MM.1S (cell line): ENCODE measurements around the gene LTBP1.

ENCODE experiments used
- EZH2 ChIP-seq: fragments of 300-600 bp; sonication (generic); optimal IDR thresholded peaks from 2 replicates; pipeline ENCODE3; 2017; ENCODE audit warnings: low read depth, mild to moderate bottlenecking, antibody characterized with exemption, low read length, mixed read lengths
- EZH2phosphoT487 ChIP-seq: fragments of 300-600 bp; sonication (generic); IDR thresholded peaks from 2 replicates; pipeline ENCODE4 v1.6.1; 2018; ENCODE audit warnings: antibody characterized with exemption, low read length
- TF ChIP-seq, protein P1 (sequence below): fragments of 300-600 bp; sonication (generic); IDR thresholded peaks from 2 replicates; pipeline ENCODE4 v1.5.1; 2016; ENCODE audit warnings: antibody characterized with exemption, low read length, mixed read lengths

DNA sequence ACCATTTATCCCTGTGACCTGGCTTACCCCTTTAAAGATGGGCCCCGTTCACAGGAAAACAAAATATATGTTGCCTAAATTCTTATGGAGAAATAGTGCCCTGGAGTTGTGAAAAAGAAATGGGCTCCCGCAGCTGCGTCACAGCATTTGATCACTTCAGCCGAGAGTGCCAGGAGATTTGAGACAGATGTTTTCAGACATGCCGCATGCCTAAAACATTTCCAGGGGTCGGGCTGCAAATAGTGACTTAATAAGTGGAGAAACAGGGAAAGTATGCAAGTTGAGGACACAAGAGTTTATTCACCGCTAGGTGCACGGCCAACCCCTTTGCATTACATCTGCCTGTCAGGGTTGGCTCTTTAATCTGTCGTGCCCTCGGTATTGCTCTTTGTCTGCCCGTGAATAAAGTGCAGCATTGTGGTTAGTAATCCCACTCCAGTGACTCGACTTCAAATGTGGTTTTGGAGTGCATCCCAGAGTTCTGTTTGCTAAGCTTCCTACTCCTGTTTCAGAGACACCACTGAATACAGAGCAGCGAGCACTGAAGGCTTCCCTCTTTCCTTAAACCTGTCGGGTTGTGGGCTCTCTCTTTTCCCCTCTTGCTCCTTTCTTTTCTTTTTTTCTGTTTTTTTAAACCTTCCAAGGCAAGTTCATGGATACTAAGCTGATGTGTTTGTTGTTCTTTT, 187.5 kb downstream of the LTBP1 start:
- no peak for TF ChIP-seq EZH2phosphoT487
- TF ChIP-seq, protein P1, sequence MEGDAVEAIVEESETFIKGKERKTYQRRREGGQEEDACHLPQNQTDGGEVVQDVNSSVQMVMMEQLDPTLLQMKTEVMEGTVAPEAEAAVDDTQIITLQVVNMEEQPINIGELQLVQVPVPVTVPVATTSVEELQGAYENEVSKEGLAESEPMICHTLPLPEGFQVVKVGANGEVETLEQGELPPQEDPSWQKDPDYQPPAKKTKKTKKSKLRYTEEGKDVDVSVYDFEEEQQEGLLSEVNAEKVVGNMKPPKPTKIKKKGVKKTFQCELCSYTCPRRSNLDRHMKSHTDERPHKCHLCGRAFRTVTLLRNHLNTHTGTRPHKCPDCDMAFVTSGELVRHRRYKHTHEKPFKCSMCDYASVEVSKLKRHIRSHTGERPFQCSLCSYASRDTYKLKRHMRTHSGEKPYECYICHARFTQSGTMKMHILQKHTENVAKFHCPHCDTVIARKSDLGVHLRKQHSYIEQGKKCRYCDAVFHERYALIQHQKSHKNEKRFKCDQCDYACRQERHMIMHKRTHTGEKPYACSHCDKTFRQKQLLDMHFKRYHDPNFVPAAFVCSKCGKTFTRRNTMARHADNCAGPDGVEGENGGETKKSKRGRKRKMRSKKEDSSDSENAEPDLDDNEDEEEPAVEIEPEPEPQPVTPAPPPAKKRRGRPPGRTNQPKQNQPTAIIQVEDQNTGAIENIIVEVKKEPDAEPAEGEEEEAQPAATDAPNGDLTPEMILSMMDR, result no peak
- TF ChIP-seq EZH2, result no peak
